HG02973 (cell line): ENCODE results near the gene HSPA2.
"Not testable (repeated sequence)": the region's sequence is repeated elsewhere in the genome, so short reads cannot be mapped to it uniquely, and the experiment has no call there.

Source experiments
- ATAC-seq: cut with Tn5 transposase; IDR thresholded peaks from one replicate; pipeline ENCODE4 v1.9.1; 2021; ENCODE audit warnings: moderate library complexity; ENCODE audit not compliant: unreplicated experiment

HSPA2 gene

GRCh38 chr14:64513271-64513670, 27.3 kb upstream of the HSPA2 start:
- ATAC-seq, result no peak

- no peak for ATAC-seq
Observed at GRCh38 chr14:64515053-64515452, 25.5 kb upstream of the HSPA2 start.

GRCh38 chr14:64516969-64517368, 23.6 kb upstream of the HSPA2 start:
- no peak for ATAC-seq

GRCh38 chr14:64517667-64518066, 22.9 kb upstream of the HSPA2 start:
- not testable (repeated sequence) for ATAC-seq

GRCh38 chr14:64518229-64518628, 22.3 kb upstream of the HSPA2 start:
- ATAC-seq, result no peak

- no peak for ATAC-seq
Observed at GRCh38 chr14:64520699-64521098, 19.8 kb upstream of the HSPA2 start.

- ATAC-seq, result no peak
Observed at GRCh38 chr14:64522591-64523355, 17.8 kb upstream of the HSPA2 start.

- no peak for ATAC-seq
Observed at GRCh38 chr14:64525354-64525753, 15.2 kb upstream of the HSPA2 start.

- no peak for ATAC-seq
Observed at GRCh38 chr14:64531567-64531966, 9.0 kb upstream of the HSPA2 start.

- ATAC-seq, result no peak
Observed at GRCh38 chr14:64536488-64537245, 3.9 kb upstream of the HSPA2 start.

GRCh38 chr14:64541261-64541971, 875 bp downstream of the HSPA2 start:
- ATAC-seq, result no peak

GRCh38 chr14:64541972-64542835, 1.7 kb downstream of the HSPA2 start:
- ATAC-seq, result no peak

GRCh38 chr14:64542836-64543201, 2.3 kb downstream of the HSPA2 start:
- ATAC-seq, result no peak

GRCh38 chr14:64544607-64545312, 4.2 kb downstream of the HSPA2 start:
- no peak for ATAC-seq

- no peak for ATAC-seq
Observed at GRCh38 chr14:64549016-64549415, 8.5 kb downstream of the HSPA2 start.

- ATAC-seq, result no peak
Observed at GRCh38 chr14:64549791-64550620, 9.5 kb downstream of the HSPA2 start, which contains the start of gene PPP1R36. Gene PPP1R36 (plus strand): TSS chr14:64549961. CDS start chr14:64549998, 37 bp downstream.

GRCh38 chr14:64550621-64551333, 10.2 kb downstream of the HSPA2 start:
- ATAC-seq, result no peak

GRCh38 chr14:64554556-64554955, 14.0 kb downstream of the HSPA2 start:
- ATAC-seq, result no peak

GRCh38 chr14:64556526-64556925, 16.0 kb downstream of the HSPA2 start:
- ATAC-seq, result no peak
